ENCODE data around the gene CNBP. TPM values are rescaled to one million over a fixed set of nuclear protein-coding genes. Genes with fewer than 3 reads are reported as not detected.
A peak's percentile ranks its signal among the peaks of the same experiment; 100 is the strongest.
"Not testable (repeated sequence)": the region's sequence is repeated elsewhere in the genome, so short reads cannot be mapped to it uniquely, and the experiment has no call there.

Gene CNBP
- total and polyA plus RNA-seq, 2 experiments from 2014 or later: 348 to 444 TPM

- H3K9me2 ChIP-seq (ENCODE audit: insufficient read depth); ATAC-seq; H3K4me2 ChIP-seq; H3K27me3 ChIP-seq (ENCODE audit: insufficient read depth); H3K4me3 Mint-ChIP-seq; H2AFZ ChIP-seq; H3K4me1 Mint-ChIP-seq; H3K27ac ChIP-seq (ENCODE audit: low read depth); H3K4me1 ChIP-seq (ENCODE audit: insufficient read depth); H3K27ac Mint-ChIP-seq; H3K9me3 Mint-ChIP-seq; DNase-seq (ENCODE audit: low spot score); H3K4me3 ChIP-seq: not testable (repeated sequence)
- Histone ChIP-seq H3K36me3 (ENCODE audit: insufficient read depth) (peaks cover 39% of the 10 kb centered on the region), H4K20me1 (replicated peaks; ENCODE audit: insufficient read depth) (peaks cover 34% of the 10 kb centered on the region), H3K79me2 (replicated peaks; ENCODE audit: insufficient read depth) (peaks cover 24% of the 10 kb centered on the region), H3F3A (replicated peaks; ENCODE audit: low read depth) (peaks cover 52% of the 10 kb centered on the region)
- Mint-ChIP-seq H3K27me3 (ENCODE audit: insufficient read depth, low read depth, poor library complexity) (peaks cover 18% of the 10 kb centered on the region), H3K36me3 (ENCODE audit: low read depth) (peaks cover 46% of the 10 kb centered on the region)
These were observed 18.1 kb downstream of the CNBP start for GRCh38 chr3:129165594-129165993.

DNA sequence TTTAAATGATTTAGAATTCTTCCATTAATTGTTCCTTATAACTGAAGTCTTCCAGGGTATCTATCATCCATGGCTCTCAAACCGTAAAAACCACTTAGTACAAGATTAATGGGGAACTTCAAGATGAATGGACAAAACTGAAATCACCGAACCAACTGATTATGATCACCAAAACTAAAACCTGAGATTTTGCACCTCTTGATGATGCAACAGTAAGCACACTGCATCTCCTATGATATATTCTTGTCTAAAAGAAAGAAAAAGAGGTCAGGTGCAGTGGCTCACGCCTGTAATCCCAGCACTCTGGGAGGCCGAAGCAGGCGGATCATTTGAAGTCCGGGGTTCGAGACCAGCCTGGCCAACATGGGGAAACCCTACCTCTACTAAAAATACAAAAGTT lies 19.2 kb downstream of the CNBP start:
- peaks cover 35% of the 10 kb centered on the region for H3K36me3 Mint-ChIP-seq (ENCODE audit: low read depth)
- peaks cover 14% of the 10 kb centered on the region for H3K4me1 Mint-ChIP-seq
- H3K27ac Mint-ChIP-seq: no peak overlapping the region
- 0 out of 2 replicates have a peak overlapping the region, but pooled peaks have one; percentile 39 for H3K27ac ChIP-seq (ENCODE audit: low read depth)
- H3F3A ChIP-seq (replicated peaks; ENCODE audit: low read depth): peaks cover 44% of the 10 kb centered on the region
- H3K79me2 ChIP-seq (replicated peaks; ENCODE audit: insufficient read depth): peaks cover 25% of the 10 kb centered on the region
- no peak for ATAC-seq
- H3K27me3 ChIP-seq (ENCODE audit: insufficient read depth): no peaks in the 10 kb centered on the region
- peaks cover 20% of the 10 kb centered on the region for H3K27me3 Mint-ChIP-seq (ENCODE audit: insufficient read depth, low read depth, poor library complexity)
- peaks cover 31% of the 10 kb centered on the region for H4K20me1 ChIP-seq (replicated peaks; ENCODE audit: insufficient read depth)
- no peak for DNase-seq (ENCODE audit: low spot score)
- H3K4me3 ChIP-seq: no peak overlapping the region
- peaks cover 12% of the 10 kb centered on the region; the same call in 1 of the 2 replicates for H3K4me1 ChIP-seq (ENCODE audit: insufficient read depth)
- no peaks in the 10 kb centered on the region; the same call in 2 of the 3 replicates for H3K9me3 Mint-ChIP-seq
- peaks cover 28% of the 10 kb centered on the region for H3K36me3 ChIP-seq (ENCODE audit: insufficient read depth)
- H3K9me2 ChIP-seq (ENCODE audit: insufficient read depth): no peaks in the 10 kb centered on the region
- H3K4me2 ChIP-seq: no peak overlapping the region
- H2AFZ ChIP-seq: no peak overlapping the region
- H3K4me3 Mint-ChIP-seq: no peak overlapping the region
- TF ChIP-seq POLR2AphosphoS5 (IDR thresholded peaks at IDR 0.05; ENCODE audit: low read depth) (peak; percentile 22; the same call in 1 of the 2 replicates), CREB1 (CRISPR knock-in tag; IDR thresholded peaks at IDR 0.05; ENCODE audit: low read depth) (no peak)

GRCh38 chr3:129162729-129163579 lies 20.7 kb downstream of the CNBP start:
- ATAC-seq (peak; percentile 43), DNase-seq (ENCODE audit: low spot score) (peak; percentile 63)
- H3K27ac ChIP-seq (ENCODE audit: low read depth): peak overlapping the region; percentile 100
- H3K4me1 ChIP-seq (ENCODE audit: insufficient read depth): peaks cover 12% of the 10 kb centered on the region; the same call in 1 of the 2 replicates
- Mint-ChIP-seq H3K9me3 (no peaks in the 10 kb centered on the region; the same call in 2 of the 3 replicates), H3K27me3 (ENCODE audit: insufficient read depth, low read depth, poor library complexity) (peaks cover 16% of the 10 kb centered on the region), H3K4me1 (peaks cover 14% of the 10 kb centered on the region), H3K27ac (peak overlapping the region; percentile 100; the same call in 1 of the 2 replicates), H3K4me3 (peak overlapping the region; percentile 96), H3K36me3 (ENCODE audit: low read depth) (peaks cover 26% of the 10 kb centered on the region)
- no peak overlapping the region for H2AFZ ChIP-seq
- H3K27me3 ChIP-seq (ENCODE audit: insufficient read depth): no peaks in the 10 kb centered on the region
- H3K9me2 ChIP-seq (ENCODE audit: insufficient read depth): no peaks in the 10 kb centered on the region
- peaks cover 28% of the 10 kb centered on the region for H4K20me1 ChIP-seq (replicated peaks; ENCODE audit: insufficient read depth)
- peaks cover 37% of the 10 kb centered on the region for H3F3A ChIP-seq (replicated peaks; ENCODE audit: low read depth)
- H3K4me2 ChIP-seq: peak overlapping the region; percentile 89; the same call in 1 of the 2 replicates
- H3K36me3 ChIP-seq (ENCODE audit: insufficient read depth): peaks cover 19% of the 10 kb centered on the region
- peak overlapping the region; percentile 82; the same call in 1 of the 2 replicates for H3K4me3 ChIP-seq
- peaks cover 28% of the 10 kb centered on the region for H3K79me2 ChIP-seq (replicated peaks; ENCODE audit: insufficient read depth)
- no peak for TF ChIP-seq NANOG (IDR thresholded peaks at IDR 0.05; ENCODE audit: borderline replicate concordance)
- TF ChIP-seq EZH2 (IDR thresholded peaks at IDR 0.05; ENCODE audit: low read depth, unreplicated experiment): no peak
- TF ChIP-seq, protein P1, sequence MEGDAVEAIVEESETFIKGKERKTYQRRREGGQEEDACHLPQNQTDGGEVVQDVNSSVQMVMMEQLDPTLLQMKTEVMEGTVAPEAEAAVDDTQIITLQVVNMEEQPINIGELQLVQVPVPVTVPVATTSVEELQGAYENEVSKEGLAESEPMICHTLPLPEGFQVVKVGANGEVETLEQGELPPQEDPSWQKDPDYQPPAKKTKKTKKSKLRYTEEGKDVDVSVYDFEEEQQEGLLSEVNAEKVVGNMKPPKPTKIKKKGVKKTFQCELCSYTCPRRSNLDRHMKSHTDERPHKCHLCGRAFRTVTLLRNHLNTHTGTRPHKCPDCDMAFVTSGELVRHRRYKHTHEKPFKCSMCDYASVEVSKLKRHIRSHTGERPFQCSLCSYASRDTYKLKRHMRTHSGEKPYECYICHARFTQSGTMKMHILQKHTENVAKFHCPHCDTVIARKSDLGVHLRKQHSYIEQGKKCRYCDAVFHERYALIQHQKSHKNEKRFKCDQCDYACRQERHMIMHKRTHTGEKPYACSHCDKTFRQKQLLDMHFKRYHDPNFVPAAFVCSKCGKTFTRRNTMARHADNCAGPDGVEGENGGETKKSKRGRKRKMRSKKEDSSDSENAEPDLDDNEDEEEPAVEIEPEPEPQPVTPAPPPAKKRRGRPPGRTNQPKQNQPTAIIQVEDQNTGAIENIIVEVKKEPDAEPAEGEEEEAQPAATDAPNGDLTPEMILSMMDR (conservative IDR thresholded peaks at IDR 0.05; ENCODE audit: low read depth in 2 of 2): peak; percentile 42 to 51
- TF ChIP-seq, protein P2, sequence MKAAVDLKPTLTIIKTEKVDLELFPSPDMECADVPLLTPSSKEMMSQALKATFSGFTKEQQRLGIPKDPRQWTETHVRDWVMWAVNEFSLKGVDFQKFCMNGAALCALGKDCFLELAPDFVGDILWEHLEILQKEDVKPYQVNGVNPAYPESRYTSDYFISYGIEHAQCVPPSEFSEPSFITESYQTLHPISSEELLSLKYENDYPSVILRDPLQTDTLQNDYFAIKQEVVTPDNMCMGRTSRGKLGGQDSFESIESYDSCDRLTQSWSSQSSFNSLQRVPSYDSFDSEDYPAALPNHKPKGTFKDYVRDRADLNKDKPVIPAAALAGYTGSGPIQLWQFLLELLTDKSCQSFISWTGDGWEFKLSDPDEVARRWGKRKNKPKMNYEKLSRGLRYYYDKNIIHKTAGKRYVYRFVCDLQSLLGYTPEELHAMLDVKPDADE (IDR thresholded peaks at IDR 0.05): no peak
- no peak for TF ChIP-seq CREB1 (CRISPR knock-in tag; IDR thresholded peaks at IDR 0.05; ENCODE audit: low read depth)
- TF ChIP-seq POLR2AphosphoS5 (IDR thresholded peaks at IDR 0.05; ENCODE audit: low read depth): peak; percentile 48; the same call in 1 of the 2 replicates
